HG03439 (cell line): ENCODE data around the gene TAS2R43.
"Not testable (repeated sequence)": the region's sequence is repeated elsewhere in the genome, so short reads cannot be mapped to it uniquely, and the experiment has no call there.

Source experiments
- ATAC-seq: cut with Tn5 transposase; IDR thresholded peaks from one replicate; pipeline ENCODE4 v1.9.1; 2021; ENCODE audit warnings: mild to moderate bottlenecking, moderate library complexity; ENCODE audit not compliant: unreplicated experiment

TAS2R43 gene

DNA sequence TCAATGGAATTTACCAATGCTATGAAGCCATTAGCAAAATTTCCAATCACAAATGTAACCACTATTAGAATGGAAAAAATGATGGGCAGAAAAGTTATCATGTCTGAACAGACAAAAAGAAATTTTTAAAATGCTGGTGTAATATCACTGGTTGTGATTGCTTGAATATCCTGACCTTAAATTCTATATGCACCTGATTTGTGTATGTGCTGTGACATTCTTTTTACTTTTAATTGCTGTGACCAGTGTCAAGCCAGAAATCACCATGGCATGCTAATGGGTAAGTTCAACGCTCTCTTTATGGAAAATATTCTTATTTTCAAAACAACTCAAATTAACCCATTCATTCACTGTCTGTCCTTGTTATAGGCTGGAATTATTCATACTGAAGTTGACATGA is 29.9 kb downstream of the TAS2R43 start, which contains the start of gene TAS2R46:
Gene TAS2R46, minus strand, starts transcription at position 101 of the 400 bp plus-strand sequence. Its CDS starts 0 bp downstream, at position 101.
- ATAC-seq: not testable (repeated sequence)

- no peak for ATAC-seq
Measured at GRCh38 chr12:11059784-11060183, 32.3 kb downstream of the TAS2R43 start.

DNA sequence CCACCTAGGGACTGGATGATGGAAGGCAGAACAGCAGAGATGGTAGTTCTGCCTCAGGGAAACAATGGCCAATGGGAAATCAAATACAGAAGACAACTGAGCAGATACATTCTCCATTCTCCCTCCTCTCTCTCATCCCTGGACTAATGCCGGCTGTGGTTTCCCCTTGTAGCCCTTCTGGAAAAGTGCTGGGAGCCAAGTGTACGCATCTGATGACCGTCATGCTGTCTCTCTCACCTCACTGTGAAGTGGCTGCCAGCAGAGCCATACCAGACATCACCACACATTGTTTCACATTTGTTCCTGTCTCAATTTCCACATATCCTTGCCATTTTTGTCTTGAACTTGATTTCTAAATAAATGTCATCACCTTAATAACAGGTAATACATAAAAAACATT is 33.1 kb downstream of the TAS2R43 start:
- ATAC-seq: no peak

DNA sequence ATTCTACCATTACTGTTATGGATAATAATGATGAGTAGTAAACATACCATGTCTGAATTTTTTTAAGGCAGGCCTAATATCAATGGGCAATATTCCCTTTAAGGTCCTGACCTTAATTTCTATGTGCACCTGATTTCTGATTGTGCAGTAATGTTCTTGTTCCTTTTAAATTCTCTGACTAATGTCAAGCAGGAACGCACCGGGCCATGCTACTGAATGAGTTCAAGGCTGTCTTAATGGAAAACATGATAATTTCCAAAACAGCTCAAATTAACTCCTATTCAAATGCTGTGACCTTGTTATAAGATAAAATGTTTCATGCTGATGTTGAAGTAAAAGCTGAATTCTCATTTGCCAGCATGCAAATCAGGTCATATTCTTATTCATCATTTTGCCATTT is 36.8 kb downstream of the TAS2R43 start:
- ATAC-seq: no peak

DNA sequence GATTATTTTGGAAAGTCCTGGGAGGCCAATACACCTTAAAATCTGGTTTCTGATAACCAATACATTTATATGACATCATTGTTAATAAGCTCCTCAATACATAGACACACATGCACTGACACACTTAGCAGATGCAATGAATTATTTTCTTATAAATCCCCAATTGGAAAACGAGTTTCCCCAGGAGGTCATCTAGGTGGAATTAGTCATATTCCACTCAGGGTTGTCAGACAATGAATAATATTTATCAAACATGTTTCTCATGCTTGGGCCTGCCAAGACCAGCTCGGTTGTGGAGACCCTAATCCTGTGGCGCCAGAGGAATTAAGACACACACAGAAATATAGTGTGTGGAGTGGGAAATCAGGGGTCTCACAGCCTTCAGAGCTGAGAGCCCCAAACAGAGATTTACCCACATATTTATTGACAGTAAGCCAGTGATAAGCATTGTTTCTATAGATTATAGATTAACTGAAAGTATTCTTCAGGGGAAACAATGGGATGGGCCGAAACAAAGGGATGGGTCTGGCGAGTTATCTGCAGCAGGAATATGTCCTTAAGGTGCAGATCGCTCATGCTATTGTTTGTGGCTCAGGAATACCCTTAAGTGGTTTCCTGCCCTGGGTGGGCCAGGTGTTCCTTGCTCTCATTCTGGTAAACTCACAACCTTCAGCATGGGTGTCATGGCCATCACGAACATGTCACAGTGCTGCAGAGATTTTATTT is 42.1 kb downstream of the TAS2R43 start:
- ATAC-seq: not testable (repeated sequence)

DNA sequence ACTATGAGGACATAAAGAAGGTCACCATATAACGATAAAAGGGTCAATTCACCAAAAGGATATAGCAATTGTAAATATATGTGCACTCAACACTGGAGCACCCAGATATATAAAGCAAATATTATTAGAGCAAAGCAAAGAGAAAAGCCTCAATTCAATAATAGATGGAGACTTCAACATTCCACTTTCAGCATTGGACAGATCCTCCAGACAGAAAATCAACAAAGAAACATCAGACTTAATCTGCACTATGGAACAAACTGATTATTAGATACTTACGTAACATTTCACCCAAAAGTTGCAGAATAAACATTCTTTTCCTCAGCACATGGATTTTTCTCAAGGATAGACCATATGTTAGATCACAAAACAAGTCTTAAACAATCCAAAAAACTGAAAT is 50.7 kb downstream of the TAS2R43 start:
- ATAC-seq: not testable (repeated sequence)
